RCC 7860 (cell line): ENCODE results near the gene SCUBE3.

Experiments used
- DNase-seq: peaks from one replicate; pipeline ENCODE4 v3.0.0-alpha.2; 2015; ENCODE audit warnings: low spot score
- FAIRE-seq: peaks from 2 replicates; lab custom pipeline; 2012; peaks lifted over from hg19 to GRCh38; lab: Jason Lieb, UNC

The SCUBE3 gene

GRCh38 chr6:35237476-35237875, 23.7 kb downstream of the SCUBE3 start:
- FAIRE-seq = no peak
- no peak for DNase-seq

- FAIRE-seq = no peak
- DNase-seq = no peak
Measured at GRCh38 chr6:35238843-35239289, 25.1 kb downstream of the SCUBE3 start.

- FAIRE-seq (no peak), DNase-seq (no peak)
Measured at GRCh38 chr6:35239581-35239980, 25.8 kb downstream of the SCUBE3 start.

- DNase-seq (peak; percentile 9), FAIRE-seq (no peak)
Measured at GRCh38 chr6:35240838-35241801, 27.4 kb downstream of the SCUBE3 start.

GRCh38 chr6:35242486-35242885, 28.7 kb downstream of the SCUBE3 start:
- FAIRE-seq (no peak), DNase-seq (no peak)

- FAIRE-seq (no peak), DNase-seq (no peak)
Measured at GRCh38 chr6:35242906-35243305, 29.1 kb downstream of the SCUBE3 start.

- FAIRE-seq = no peak
- DNase-seq = no peak
Measured at GRCh38 chr6:35243386-35243958, 29.7 kb downstream of the SCUBE3 start.

DNA sequence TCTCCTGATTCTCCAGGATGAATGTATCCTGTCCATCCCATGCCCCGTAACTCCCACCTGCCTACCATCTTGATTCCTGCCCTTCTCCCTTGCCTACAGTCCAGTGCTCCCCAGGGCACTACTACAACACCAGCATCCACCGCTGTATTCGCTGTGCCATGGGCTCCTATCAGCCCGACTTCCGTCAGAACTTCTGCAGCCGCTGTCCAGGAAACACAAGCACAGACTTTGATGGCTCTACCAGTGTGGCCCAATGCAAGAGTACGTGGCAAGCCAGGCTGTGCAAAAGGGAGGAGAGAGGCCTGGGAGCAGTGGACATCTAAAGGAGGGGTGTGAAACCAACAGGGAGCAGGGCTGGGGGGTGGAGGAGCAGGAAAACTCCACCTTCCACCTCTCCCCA, 30.8 kb downstream of the SCUBE3 start:
- FAIRE-seq (no peak), DNase-seq (no peak)

- FAIRE-seq (no peak), DNase-seq (no peak)
Measured at GRCh38 chr6:35247642-35248231, 34.0 kb downstream of the SCUBE3 start.

DNA sequence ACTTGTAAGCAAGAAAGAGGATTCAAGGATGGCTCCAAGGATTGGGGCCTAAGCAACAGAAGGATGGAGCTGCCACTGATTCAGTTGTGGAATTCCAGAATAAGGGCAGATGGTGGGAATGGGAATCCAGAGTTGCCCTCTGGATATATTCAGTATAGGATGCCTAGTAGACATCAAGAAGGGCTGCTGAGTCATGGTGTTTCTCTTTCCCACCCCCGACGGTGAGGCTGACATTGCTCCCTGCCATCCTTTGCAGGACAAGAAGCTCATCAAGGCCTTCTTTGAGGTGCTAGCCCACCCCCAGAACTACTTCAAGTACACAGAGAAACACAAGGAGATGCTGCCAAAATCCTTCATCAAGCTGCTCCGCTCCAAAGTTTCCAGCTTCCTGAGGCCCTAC, 34.5 kb downstream of the SCUBE3 start:
- no peak for FAIRE-seq

DNA sequence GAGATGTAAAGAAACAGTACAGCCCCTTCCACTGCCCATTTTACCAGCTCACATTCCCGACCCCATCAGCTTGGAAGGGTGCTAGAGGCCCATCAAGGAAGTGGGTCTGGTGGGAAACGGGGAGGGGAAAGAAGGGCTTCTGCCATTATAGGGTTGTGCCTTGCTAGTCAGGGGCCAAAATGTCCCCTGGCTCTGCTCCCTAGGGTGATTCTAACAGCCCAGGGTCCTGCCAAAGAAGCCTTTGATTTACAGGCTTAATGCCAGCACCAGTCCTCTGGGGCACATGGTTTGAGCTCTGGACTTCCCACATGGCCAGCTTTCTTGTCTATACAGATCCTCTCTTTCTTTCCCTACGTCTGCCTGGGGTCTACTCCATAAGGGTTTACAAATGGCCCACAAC, 35.2 kb downstream of the SCUBE3 start:
- FAIRE-seq = no peak
- no peak for DNase-seq

More for the DNA sequence above, 34.5 kb downstream of the SCUBE3 start:
- DNase-seq = no peak

GRCh38 chr6:35251949-35252348, 38.2 kb downstream of the SCUBE3 start:
- DNase-seq = no peak
- FAIRE-seq = no peak

DNA sequence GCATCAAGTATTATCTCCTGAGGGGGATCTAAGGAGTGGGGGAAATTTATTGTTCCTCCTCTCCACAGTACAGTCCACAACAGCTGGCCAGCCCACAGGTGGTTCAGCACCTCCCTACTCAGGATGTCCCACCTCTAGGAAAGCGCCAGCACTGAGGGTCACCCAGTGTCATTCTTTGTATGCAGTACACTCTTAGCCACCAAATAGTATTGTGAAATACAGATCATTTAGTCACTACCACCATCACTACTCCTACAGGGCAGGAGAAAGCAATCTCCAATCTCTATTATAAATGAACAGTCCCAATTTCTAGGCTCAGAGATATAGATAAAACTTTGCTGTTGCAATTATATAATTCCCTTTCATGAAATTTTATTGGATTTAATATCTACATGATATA, 39.5 kb downstream of the SCUBE3 start:
- DNase-seq = no peak
- FAIRE-seq = no peak

GRCh38 chr6:35258336-35258735, 44.6 kb downstream of the SCUBE3 start:
- no peak for FAIRE-seq
- no peak for DNase-seq

GRCh38 chr6:35258858-35259193, 45.1 kb downstream of the SCUBE3 start:
- DNase-seq = no peak
- no peak for FAIRE-seq

DNA sequence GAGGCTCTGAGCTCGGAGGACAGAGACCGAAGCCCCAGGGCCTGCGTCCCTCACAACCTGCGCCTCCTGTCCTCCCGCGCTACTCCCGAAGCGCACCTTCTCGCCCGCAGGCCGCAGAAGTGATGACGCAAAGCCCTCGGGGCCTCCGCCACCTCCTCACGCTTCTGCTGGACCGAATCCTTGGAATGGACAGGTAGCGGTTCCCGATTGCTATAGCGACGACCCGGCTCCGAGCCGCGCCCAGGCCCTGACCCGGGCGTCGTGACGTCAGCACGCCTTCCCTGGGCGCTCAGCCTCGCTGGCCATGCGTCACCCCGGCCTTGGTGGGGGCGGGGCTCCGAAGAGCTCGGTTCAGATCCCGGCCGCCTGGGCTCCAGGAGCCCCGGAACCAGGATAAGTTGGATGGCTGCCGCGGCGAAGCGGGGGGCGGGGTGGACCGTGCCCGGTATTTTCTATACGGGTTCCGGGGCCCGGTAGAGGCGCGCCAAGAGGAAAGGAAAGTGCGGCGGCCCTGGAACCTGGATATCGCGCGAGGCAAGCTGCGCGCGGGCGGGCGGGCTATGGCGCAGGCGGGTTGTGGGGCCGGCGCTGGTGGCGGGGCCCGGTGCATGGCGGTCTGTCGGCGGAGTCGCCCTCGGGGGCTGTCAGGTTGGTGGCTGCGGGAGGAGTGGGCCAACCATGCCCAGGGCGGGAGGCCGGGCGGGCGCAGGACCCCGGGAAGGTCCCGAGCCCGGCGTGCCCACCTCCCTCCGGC, 45.6 kb downstream of the SCUBE3 start, which contains the start of gene ZNF76:
Gene ZNF76 (plus strand): TSS at position 542 of the 754 bp plus-strand sequence. CDS start 21,417 bp downstream, outside the sequence.
- peak; percentile 87 for DNase-seq
- peak; percentile 55 for FAIRE-seq

DNA sequence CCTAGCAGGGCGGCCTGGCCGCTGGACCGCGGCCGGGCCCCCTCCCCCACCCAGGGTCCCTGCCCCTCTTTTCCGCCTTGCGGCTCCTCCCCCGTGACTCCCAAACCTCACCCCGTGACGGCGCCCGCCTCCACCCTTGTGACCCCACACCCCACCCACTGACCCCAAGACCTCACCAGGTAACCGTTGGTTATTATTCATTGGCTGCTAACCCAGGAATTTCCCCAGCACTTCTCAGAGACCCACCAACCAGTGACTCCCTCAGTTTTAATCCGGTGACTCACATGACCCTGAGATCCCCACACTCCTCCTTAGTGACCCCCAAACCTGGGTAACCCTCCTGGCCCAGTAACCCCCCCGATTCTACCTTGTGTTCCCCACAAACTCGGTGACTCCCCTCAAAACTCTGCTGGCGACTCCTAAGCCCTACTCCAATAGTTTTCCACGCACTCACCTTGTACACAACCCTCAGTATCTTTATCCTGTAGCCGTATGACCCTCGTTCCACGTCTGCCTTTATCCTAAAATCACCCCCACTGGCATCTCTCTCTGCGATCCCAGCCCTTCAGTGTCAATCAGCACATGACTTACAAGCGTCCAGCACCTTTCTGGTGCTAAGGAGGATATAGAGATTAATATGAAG, 46.3 kb downstream of the SCUBE3 start:
- DNase-seq (peak; percentile 30), FAIRE-seq (no peak)

DNA sequence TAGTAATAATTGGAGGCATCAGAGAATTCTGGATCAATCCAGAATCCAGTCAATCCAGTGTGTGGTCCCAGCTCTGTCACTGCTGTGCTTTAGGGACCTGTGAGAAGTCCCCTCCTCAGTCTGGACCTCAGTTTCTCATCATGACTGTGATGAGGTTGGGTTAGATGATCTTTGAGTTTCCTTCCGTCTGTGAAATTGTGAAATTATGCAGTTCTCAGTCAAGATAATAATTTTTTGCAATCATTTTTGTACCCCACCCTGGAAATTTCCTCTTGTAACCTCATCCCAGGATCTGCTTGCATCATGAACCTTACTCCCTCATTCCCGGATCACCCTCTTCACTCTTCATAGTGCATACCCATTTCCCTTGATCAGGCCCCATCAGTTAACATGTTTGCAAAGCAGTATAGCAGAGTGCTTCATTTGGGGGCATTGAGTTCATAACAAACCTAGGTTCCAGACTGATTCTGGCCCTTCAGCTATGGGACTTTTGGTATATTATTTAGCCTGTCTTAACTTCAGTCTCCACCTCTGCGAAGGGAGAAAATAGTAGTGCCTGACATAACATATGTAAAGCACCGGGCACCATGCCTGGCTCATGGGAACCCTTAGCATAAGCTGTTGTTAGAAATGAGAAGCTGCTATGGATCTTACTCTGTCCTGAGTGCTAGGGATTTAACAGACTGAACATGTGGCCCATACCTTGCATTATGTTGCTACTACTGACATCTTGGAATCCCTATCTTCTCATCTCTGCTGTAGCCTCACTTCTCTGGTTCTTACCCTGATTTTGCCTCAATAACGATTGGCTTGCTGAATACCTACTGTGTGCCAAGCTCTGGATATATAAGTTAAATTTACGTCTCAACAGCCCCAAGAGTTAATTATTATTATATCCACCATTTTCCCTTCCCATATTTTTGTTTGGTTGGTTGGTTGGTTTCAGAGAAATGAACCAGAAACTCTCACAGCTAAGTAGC, 47.1 kb downstream of the SCUBE3 start:
- FAIRE-seq = no peak
- no peak for DNase-seq

- DNase-seq (no peak), FAIRE-seq (no peak)
Measured at GRCh38 chr6:35262596-35262995, 48.8 kb downstream of the SCUBE3 start.
